Measurements from ENCODE around the gene MTMR1.
A peak's percentile ranks its signal among the peaks of the same experiment; 100 is the strongest.

Gene MTMR1

GRCh38 chrX:150692831-150693724 lies at the start of gene MTMR1:
MTMR1 (plus strand) TSS chrX:150693396; CDS start chrX:150693531, 135 bp downstream.
- no peak for DNase-seq (ENCODE audit: low read depth in 2 of 2)

GRCh38 chrX:150643958-150644357 lies 49.2 kb upstream of the MTMR1 start:
- no peak for DNase-seq (ENCODE audit: low read depth in 2 of 2)

GRCh38 chrX:150644422-150644821 lies 48.8 kb upstream of the MTMR1 start:
- no peak for DNase-seq (ENCODE audit: low read depth in 2 of 2)

GRCh38 chrX:150647331-150647730 lies 45.9 kb upstream of the MTMR1 start:
- no peak for DNase-seq (ENCODE audit: low read depth in 2 of 2)

- no peak for DNase-seq (ENCODE audit: low read depth in 2 of 2)
Measured at GRCh38 chrX:150648296-150648940, 44.8 kb upstream of the MTMR1 start.

- peak; percentile 11 to 13 for DNase-seq (ENCODE audit: low read depth in 2 of 2)
Measured at GRCh38 chrX:150649096-150649870, 43.9 kb upstream of the MTMR1 start.

- no peak for DNase-seq (ENCODE audit: low read depth in 2 of 2)
Measured at GRCh38 chrX:150651906-150652305, 41.3 kb upstream of the MTMR1 start.

GRCh38 chrX:150655788-150656187 lies 37.4 kb upstream of the MTMR1 start:
- no peak for DNase-seq (ENCODE audit: low read depth in 2 of 2)

- no peak for DNase-seq (ENCODE audit: low read depth in 2 of 2)
Measured at GRCh38 chrX:150663073-150663472, 30.1 kb upstream of the MTMR1 start.

GRCh38 chrX:150664290-150664689 lies 28.9 kb upstream of the MTMR1 start:
- no peak for DNase-seq (ENCODE audit: low read depth in 2 of 2)

- DNase-seq (ENCODE audit: low read depth in 2 of 2), result no peak
Measured at GRCh38 chrX:150676221-150676620, 17.0 kb upstream of the MTMR1 start.

GRCh38 chrX:150680974-150681373 lies 12.2 kb upstream of the MTMR1 start:
- no peak for DNase-seq (ENCODE audit: low read depth in 2 of 2)

- DNase-seq (ENCODE audit: low read depth in 2 of 2), result no peak
Measured at GRCh38 chrX:150683112-150683511, 10.1 kb upstream of the MTMR1 start.

- DNase-seq (ENCODE audit: low read depth in 2 of 2), result no peak
Measured at GRCh38 chrX:150683536-150684146, 9.6 kb upstream of the MTMR1 start.

- DNase-seq (ENCODE audit: low read depth in 2 of 2), result peak; percentile 83 to 86
Measured at GRCh38 chrX:150688911-150689451, 4.2 kb upstream of the MTMR1 start.

- peak; percentile 71 to 73 for DNase-seq (ENCODE audit: low read depth in 2 of 2)
Measured at GRCh38 chrX:150690126-150690525, 3.1 kb upstream of the MTMR1 start.

- no peak for DNase-seq (ENCODE audit: low read depth in 2 of 2)
Measured at GRCh38 chrX:150692296-150692695, 900 bp upstream of the MTMR1 start.

GRCh38 chrX:150693725-150694574 lies 754 bp downstream of the MTMR1 start:
- DNase-seq (ENCODE audit: low read depth in 2 of 2), result no peak

- DNase-seq (ENCODE audit: low read depth in 2 of 2), result no peak
Measured at GRCh38 chrX:150694738-150695410, 1.7 kb downstream of the MTMR1 start.

- no peak for DNase-seq (ENCODE audit: low read depth in 2 of 2)
Measured at GRCh38 chrX:150696331-150696730, 3.1 kb downstream of the MTMR1 start.
